Suprapubic skin (tissue), 4 donors: Measurements from ENCODE around the gene UHMK1.

ENCODE experiments used
- CTCF ChIP-seq, 2 donors: fragments of 200-600 bp in 1 of 2; fragments of 450-650 bp in 1 of 2; sonication (generic) in 1 of 2; IDR thresholded peaks; one replicate each; pipeline ENCODE4 v1.5.1; 2016 to 2019; ENCODE audit warnings: antibody characterized with exemption in 2 of 2, mild to moderate bottlenecking in 1 of 2, moderate library complexity in 1 of 2
- EP300 ChIP-seq: sonication (generic); formaldehyde crosslinking; IDR thresholded peaks from one replicate; pipeline ENCODE4 v1.6.1; 2017; ENCODE audit warnings: antibody characterized with exemption
- POLR2A ChIP-seq, 2 donors: fragments of 450-650 bp; IDR thresholded peaks; one replicate each; pipeline ENCODE4 v1.6.1; 2017; ENCODE audit warnings: antibody characterized with exemption in 2 of 2, mild to moderate bottlenecking in 2 of 2, moderate library complexity in 2 of 2
- POLR2AphosphoS5 ChIP-seq, 3 donors: sonication (generic); formaldehyde crosslinking; IDR thresholded peaks; one replicate each; pipeline ENCODE4 v1.6.1; 2017; ENCODE audit warnings: antibody characterized with exemption in 3 of 3

GRCh38 chr1:162564762-162565218, 67.2 kb downstream of the UHMK1 start:
- TF ChIP-seq CTCF (IDR thresholded peaks at IDR 0.05): no peak
- TF ChIP-seq POLR2AphosphoS5 (IDR thresholded peaks at IDR 0.05): no peak
- TF ChIP-seq POLR2A (IDR thresholded peaks at IDR 0.05): no peak
- no peak for TF ChIP-seq EP300
